WERI-Rb-1 (cell line): ENCODE measurements around the gene HNRNPR.
"Not testable (repeated sequence)": the region's sequence is repeated elsewhere in the genome, so short reads cannot be mapped to it uniquely, and the experiment has no call there.

Experiments
- DNase-seq: peaks from one replicate; pipeline ENCODE4 v3.0.0-alpha.2; 2020
- H3K27ac ChIP-seq: fragments of 250-450 bp; sonication (Bioruptor Pico); 2 replicates; pipeline ENCODE4 v1.5.1; 2020; ENCODE audit warnings: mild to moderate bottlenecking, moderate library complexity
- H3K27me3 ChIP-seq: fragments of 250-450 bp; sonication (Bioruptor Pico); 2 replicates; pipeline ENCODE4 v1.5.1; 2021; ENCODE audit warnings: mild to moderate bottlenecking, low read depth, moderate library complexity; ENCODE audit not compliant: insufficient read depth, severe bottlenecking
- H3K36me3 ChIP-seq: fragments of 250-450 bp; sonication (Bioruptor Pico); 2 replicates; pipeline ENCODE4 v1.5.1; 2020; ENCODE audit warnings: mild to moderate bottlenecking, moderate library complexity
- H3K4me3 ChIP-seq: 2 replicates; pipeline ENCODE4 v1.5.1; 2011; ENCODE audit warnings: low read depth, mild to moderate bottlenecking, control low read depth, low read length
- H3K9me3 ChIP-seq: fragments of 250-450 bp; sonication (Bioruptor Pico); 2 replicates; pipeline ENCODE4 v1.5.1; 2021; ENCODE audit warnings: mild to moderate bottlenecking, moderate library complexity; ENCODE audit not compliant: severe bottlenecking
- CTCF ChIP-seq: IDR thresholded peaks from 2 replicates; pipeline ENCODE4 v1.5.1; 2011; ENCODE audit warnings: low read depth, mild to moderate bottlenecking, control low read depth, inconsistent platforms, low read length

The HNRNPR gene

DNA sequence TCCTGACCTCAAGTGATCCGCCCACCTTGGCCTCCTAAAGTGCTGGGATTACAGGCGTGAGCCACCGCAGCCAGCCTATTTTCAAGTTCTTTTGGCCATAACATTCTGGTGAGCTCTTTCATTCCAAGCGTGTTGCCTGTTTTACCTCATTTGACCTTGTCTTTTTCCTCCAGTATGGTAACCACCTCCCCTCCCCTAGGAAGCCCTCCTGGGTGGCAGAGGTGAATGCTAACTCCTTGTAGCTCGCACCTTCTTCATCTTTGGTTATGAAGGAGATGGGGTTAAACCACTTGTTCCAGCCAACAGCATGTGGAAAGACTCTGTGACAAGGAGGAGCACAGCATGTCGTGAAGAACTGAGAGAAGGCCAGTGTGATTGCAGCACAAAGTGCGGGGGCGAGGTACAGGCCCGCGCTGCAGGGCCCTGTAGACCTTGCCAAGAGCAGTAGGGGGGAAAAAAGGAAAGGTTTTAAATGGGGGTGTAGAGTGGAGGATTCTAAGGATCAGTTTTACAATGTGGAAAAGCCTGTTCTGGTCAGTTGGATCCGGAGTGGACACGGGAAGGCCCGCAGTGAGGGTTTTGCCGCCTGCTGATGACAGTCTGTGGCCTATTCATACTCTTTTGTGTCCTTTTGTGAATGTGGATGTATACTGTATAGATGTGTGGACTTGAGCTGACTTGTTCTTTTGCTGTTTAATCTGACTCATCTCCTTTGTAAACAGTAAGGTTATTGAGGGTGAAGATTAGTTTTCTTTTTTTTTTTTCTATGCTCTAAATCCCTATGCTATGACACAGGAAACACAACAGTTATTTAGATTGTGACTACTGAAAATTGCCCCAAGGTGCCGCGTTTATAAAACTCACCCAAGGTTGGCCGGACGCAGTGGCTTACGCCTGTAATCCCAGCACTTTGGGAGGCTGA, 33.1 kb upstream of the HNRNPR start:
- peak overlapping the region; percentile 58 for H3K27ac ChIP-seq
- TF ChIP-seq CTCF, result no peak

GRCh38 chr1:23374079-23374735, 30.1 kb upstream of the HNRNPR start:
- H3K4me3 ChIP-seq, H3K36me3 ChIP-seq, H3K9me3 ChIP-seq, H3K27ac ChIP-seq, DNase-seq, H3K27me3 ChIP-seq: not testable (repeated sequence)

More for the DNA sequence above, 33.1 kb upstream of the HNRNPR start:
- no peaks in the 10 kb centered on the region; the same call in 1 of the 2 replicates for H3K36me3 ChIP-seq
- H3K4me3 ChIP-seq, result no peak overlapping the region
- H3K27me3 ChIP-seq, result no peaks in the 10 kb centered on the region
- no peak for DNase-seq
- H3K9me3 ChIP-seq, result no peaks in the 10 kb centered on the region

GRCh38 chr1:23371987-23372880, 28.1 kb upstream of the HNRNPR start:
- H3K4me3 ChIP-seq, result no peak overlapping the region
- no peaks in the 10 kb centered on the region; the same call in 1 of the 2 replicates for H3K36me3 ChIP-seq
- H3K27ac ChIP-seq, result peak overlapping the region; percentile 96
- H3K27me3 ChIP-seq, result no peaks in the 10 kb centered on the region
- DNase-seq, result peak; percentile 27
- TF ChIP-seq CTCF, result no peak
- no peaks in the 10 kb centered on the region for H3K9me3 ChIP-seq

GRCh38 chr1:23370709-23371584, 26.9 kb upstream of the HNRNPR start:
- peak overlapping the region; percentile 96 for H3K27ac ChIP-seq
- H3K4me3 ChIP-seq, result peak overlapping the region; percentile 100
- H3K36me3 ChIP-seq, result peaks cover 10% of the 10 kb centered on the region
- peak; percentile 83 for DNase-seq
- no peaks in the 10 kb centered on the region for H3K27me3 ChIP-seq
- no peaks in the 10 kb centered on the region for H3K9me3 ChIP-seq
- no peak for TF ChIP-seq CTCF

DNA sequence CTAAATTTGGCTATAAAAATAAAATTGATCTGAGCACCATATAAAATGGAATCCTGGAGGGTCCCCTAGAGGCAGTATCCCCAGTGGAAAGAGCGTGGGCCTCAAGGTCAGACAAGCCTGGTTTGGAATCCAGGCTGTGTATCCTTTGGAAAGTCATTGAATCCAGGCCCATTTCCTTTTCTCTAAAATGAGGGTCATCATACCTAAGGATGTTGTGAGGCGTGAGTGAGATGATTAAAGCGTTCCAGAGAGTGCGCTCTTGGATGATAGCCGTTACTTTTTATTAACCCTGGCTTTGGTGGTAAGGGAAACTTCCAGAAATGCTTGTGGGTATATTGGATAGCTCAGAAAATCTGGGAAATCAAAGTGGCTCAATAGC, 26.2 kb upstream of the HNRNPR start:
- no peak for DNase-seq
- Histone ChIP-seq H3K36me3 (peaks cover 14% of the 10 kb centered on the region), H3K27ac (peak overlapping the region; percentile 96), H3K9me3 (peaks cover 2% of the 10 kb centered on the region), H3K4me3 (peak overlapping the region; percentile 100), H3K27me3 (no peaks in the 10 kb centered on the region)
- no peak for TF ChIP-seq CTCF
